T follicular helper cell (primary cell): Measurements from ENCODE around the gene RIPK4.

Experiments used
- DNase-seq: peaks from one replicate; pipeline ENCODE4 v3.0.0-alpha.2; 2020; ENCODE audit warnings: low read depth

The RIPK4 gene

DNA sequence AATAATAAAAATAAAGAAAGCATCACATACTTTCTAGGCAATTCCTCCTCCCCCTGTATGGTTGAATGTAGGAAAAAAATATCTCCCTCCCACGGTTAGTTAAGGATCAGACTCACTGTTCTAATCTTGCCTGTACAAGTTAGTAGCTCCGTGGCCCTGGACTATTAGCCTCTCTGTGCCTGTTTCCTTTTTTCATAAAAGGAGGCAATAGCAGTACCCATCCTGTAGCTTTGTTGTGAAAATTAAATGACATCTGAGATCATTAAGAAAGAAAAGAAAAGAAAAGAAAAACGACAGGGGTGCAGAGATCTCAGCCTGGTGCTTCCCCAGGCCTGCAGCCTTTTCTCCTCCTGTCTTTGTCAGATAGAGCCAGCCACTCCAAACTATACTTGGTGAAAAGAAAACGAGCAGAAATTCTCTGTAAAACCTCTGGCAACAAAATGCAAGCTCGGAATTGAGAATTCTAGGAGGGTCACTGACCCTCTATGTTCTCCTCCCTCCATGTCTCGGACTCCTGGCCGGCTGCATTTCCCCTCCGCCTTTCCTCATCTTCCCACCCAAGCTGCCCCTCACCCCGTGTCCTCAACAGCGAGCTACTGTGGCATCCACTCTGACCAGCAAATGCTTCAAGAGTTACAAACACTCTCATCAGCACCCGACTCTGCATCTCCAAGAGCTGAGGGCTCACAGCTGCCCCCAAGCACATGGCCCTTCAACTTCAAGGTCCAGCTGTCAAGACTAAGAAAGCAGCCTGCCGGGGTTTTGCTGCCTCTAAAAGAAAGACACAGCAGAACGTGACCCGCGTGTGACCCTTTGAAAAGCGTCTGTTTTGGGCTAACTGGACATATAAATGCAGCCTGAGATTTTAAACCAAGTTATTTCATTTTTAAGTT lies 13.6 kb downstream of the RIPK4 start:
- DNase-seq: no peak

DNA sequence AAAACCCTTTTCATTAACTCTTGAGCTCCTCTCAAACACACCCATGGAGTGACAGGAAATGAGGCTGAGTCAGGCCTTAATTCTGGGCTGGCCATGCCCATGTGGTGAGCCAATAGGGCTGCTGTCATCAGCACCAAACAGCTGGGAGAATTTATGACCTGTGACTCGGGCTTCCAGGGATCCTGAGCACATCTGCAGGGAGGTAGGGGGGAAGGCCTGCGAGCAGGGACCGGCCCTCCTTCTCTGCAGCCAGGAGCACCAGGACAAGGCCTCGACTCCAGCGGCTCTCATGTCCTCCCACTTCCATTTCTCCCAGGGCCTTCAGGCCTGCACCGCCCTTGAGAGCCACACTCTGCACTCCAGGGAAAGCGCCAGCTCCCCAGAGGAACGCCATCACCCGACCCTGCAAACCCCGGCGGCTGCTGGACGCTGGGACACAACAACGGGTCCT lies 14.6 kb downstream of the RIPK4 start:
- no peak for DNase-seq

DNA sequence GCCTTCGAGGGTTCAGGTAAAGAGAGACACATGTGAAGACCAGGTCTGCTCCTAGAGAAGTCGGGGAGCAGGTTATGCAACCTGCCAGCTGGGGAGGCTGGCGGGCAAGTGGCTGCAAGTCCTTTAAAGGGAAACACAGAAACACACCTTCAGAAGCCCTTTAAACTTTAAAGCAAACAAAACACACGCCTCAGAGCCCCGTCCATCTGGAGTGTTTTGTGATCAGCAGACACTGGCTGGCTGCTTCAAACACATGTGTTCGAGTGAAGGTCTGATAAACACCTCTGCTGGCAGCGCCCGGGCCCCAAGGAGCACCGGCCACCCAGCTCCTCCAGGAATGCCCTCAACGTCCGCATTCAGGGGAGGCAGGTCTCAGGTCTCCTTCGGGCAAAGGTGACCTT lies 15.2 kb downstream of the RIPK4 start:
- DNase-seq: no peak

DNA sequence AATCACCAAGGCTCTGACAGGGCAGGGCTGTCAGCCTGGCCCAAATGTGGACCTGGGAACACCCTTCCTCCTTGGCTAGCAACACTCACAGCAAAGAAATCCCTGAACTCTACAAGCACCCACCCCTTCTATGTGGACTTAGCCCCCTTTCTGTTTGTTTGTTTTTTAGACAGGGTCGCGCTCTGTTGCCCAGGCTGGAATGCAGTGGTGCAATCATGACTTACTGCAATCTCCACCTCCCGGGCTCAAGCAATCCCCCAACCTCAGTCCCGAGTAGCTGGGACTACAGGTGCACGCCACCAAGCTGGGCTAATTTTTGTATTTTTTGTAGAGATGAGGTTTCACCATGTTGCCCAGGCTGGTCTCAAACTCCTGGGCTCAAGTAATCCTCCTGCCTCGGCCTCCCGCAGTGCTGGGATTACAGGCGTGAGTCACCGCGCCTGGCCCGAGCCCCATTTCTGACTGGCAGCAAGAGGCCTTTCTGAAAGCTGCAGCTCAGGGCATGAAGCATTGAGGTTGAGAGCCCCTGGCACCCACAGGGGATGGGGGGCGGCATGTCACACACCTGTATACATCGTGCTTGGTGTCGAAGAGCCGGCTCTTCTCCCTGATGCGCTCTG lies 16.2 kb downstream of the RIPK4 start:
- DNase-seq: no peak

DNA sequence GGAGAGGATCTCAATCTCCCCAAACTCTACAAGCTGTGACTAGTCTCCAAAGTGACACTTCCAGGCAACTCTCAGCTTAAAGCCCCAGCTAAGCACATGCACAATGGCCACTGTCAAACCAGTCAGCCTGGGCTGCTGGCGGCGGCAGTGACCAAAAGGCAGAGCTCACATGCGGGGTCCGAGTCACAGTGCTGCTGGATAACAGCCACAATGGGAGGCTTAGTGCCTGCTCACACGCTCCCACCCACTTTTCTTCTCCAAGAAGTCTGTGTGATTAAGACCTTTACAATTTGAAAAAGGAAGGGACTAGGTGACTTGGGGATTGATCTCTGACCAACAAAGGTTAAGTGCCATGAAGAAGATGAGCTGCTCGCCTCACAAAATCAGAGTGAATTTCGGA lies 16.8 kb downstream of the RIPK4 start:
- no peak for DNase-seq

DNA sequence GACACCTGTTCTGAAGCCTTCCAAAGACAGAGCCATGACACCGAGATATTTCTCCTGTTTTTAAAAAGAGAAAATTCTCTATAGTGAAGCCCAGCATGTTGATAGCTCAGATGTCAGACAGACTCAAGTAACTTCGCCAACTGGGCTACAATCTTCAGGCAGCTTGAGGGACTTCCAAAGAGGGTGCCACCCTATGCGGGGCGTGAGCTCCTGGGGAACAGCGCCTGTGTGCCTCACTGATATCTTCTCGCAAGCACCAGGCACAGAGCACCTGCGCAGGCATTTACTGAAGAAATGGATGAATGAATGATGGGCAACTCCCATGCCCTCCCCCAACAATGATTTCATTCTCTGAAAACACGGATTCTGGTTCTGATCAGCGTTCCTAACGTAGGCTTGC lies 17.6 kb downstream of the RIPK4 start:
- DNase-seq: no peak

DNA sequence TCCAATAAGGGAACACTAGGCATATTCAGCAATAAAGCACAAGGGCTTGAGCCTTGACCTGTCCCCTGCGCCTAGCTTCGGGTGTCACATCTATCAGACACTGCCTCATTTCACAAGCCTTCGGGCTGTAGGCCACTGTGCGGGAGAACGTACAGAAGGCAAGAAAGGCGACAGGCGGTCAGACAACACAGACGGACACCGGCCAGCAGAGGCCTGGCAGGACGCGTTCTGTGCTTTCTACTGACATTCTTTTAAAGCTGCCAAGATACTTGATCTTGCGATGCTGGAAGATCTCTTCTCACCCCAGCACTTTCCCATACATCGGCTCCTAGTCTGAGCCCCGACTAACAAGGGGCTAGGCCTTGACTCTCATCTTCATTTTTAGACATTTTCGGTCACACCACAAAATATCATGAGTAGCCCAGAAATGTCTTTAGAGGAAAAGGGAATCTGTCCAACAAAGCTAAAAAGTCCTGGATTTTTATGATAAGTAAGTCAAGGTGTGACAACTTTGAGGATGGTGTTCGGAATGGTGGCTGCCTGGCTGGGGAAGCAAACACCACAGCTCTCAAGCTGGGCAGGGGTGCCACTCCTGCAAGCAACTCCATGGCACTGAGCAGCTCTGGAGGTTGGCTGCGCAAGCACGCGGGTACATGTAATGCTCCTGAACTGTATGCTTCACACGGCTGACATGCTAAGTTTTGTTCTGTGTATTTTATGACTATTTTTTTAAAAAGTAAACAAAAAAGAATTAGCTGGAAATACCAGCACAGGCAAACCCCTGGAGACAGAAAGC lies 18.7 kb downstream of the RIPK4 start:
- DNase-seq: no peak

DNA sequence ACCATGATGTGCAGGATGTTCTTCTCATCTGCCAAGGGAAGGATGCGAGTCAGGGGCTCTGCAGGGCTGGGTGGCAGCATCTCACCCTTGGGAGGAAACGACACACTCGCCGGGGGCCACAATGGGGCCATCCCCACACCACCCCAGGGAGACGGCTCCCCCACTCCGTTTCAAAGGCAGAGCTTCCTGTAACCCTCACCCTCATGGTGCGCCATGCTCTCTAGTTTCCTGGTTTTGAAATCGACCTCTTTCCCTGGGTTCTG lies 20.2 kb downstream of the RIPK4 start:
- no peak for DNase-seq

DNA sequence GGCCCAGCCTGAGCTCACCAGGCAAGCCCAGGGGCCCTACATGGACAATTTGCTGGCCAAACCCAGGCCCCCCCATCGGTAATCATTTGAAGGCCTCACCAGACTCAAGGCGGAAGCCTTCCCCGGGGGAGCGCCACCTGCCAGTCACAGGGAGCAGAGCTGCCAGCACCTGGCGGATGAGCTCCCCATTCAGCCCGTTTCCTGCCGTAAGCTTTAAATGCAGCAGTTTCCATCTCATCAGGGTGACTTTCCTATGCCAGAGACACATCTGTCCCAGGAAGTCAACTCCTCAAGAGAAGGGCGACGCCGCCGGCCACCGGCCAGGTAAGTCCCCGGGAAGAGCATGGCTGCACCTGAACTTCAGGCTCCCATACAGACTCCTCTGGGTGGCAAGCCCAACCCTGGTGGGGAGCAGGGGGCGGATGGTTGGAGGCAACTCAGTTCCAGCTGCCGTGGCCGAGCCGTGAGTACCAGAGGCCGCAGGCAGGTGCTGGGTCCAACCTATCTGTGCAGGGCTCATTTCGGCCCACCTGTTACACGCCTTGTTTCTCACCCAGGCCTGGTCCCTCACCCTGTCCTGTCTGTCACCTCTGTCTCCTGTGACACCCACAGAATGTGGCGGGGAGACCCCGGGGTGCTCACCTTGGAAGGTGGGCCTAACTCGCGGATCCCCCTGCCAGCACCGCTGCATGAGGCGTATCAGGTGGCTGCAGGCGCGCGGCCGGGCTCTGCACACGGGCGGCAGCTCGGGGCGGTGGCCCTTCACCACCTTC lies 20.7 kb downstream of the RIPK4 start:
- no peak for DNase-seq

DNA sequence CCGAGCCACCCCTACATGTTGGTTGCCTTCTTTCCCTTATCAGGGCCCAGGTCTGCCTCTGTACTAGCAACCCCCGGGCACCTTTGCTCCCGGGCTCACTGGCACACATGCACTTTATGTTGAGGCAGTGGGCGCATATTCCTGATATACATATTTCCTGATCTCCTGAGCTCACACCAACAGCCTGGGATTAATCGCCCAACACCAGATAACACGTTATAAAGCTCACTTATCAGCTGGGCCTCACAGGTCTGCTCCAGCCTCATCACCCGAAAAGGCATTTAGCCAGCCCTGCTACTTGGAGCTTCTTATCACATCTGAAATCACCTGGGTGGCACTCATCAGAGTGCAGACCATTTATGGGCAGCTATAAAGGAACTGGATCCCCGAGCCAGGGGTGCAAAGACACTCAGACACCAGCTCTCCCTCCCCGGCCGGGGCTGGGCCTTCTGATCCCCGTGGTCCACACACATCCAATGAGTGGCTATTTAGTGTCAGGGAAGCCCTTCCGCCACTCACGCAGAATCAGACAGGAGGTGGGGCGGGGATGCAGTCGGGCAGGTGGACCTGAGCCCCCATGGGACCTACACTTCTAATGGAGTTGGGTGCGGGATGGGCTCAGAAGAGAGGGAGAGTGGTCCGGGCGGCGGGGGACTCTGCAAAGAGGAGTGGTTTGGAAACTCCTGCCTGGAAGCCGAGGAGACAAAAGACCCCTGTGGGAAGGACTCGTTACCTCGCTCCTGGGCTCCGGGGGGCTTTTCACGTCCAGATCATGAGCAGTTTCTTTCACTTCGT lies 21.6 kb downstream of the RIPK4 start:
- DNase-seq: no peak

DNA sequence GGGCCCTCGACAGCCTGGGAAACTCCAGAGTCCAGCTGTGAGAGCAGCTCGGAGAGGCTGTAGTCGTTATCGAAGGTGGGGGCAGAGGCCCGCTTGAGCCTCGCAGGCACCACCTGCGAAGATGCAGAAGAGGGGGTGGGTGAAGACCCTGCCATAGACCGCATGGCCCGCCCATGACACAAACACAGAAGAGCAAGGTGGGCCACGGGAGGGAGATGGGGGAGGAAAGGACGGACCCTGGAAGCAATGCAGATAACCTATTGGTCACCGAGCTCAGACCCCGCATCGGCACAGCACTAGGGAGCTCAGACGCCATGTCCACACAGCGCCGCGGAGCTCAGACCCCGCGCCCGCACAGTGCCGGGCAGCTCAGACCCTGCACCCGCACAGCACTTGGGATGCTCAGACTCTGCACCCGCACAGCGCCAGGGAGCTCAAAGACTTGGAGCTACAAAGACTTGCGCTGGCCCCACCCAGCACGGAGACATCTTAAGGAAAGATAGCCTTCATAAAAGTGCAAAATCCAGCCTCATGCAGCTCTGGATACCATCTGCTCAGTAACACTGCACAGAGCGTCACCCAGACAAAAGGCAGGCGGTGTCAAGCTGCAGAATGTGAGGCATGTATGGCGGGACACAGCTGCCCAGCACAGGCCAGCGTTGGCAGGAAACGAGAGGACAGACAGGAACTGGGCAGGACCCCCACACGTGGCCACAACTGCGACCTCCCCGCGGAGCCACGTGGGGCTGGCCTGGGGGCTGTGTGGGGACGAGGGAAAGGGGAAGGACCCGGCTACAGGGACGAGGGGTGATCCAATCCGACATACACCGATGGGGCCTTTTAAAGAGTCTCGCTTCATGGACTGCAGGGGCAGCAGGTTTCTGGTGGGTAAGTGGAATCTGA lies 22.6 kb downstream of the RIPK4 start:
- DNase-seq: no peak

DNA sequence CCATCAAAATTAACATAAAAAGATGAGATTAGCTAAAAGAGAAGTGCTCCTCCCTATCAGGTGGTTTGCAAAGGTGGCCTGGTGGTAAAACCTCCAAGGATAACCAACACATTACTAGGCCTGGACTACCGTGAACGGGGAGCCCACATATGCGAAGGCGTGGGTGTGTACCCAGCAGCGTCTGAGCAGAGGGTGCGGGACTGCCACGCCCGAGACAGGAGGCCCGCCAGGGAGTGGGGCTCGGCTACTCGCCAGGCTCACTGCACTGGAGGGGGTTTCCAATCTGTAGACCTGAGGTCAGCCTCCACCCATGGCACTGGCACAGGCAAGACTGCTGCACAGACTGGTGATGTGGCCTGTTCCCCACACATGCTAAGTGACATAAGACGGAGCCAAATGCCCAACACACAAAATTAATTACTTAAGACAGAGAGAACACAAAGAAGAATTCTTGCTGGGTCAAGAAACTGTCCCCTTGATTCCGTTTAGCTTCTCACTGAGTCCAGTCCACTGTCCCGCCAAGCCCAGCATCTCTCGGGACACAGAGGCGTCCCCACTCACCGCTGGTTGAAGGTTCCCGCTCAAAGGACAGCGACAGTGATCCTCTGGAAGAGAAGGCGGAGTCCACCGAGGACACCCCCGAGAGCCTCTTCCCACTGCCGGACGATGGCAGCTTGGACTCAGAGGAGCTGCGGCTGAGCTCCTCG lies 23.4 kb downstream of the RIPK4 start:
- no peak for DNase-seq

DNA sequence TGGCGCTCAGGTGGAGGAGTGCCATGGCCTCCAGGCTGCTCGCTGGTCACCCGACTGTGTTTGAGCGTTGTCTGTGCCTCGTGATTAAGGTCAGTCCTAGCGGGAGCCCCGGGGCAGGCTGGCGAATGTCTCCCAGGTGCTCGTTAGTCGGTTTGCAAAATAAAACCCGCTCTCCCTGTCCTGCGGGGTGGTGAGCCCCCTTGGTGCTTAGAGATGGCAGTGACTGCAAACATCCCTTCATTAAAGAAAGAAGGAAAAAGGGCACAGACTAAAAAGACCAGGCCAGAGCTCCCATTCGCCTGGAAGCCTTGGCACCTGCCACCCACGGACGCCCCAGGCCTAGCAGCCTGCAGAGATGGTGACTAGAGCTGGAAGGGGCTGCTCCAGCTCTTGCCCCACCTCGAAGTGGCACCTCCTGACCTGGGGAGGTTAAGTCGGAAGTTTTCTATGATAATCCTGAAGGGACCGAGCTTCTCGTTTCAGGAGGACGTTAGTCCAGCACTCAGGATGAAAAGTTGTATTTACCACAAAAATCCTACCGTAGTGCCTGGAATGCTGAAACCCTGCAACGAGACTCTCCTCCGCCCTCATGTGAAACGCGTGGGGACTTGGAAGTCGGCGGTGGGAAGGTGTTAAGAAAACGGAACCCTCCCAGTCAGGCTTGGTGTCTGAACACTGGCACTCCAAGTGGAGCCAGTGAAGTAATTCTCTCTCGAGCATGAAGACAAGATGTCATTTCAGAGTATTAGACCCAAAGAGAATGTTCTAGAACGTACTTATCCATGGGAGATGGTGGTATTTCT lies 24.6 kb downstream of the RIPK4 start:
- DNase-seq: no peak

DNA sequence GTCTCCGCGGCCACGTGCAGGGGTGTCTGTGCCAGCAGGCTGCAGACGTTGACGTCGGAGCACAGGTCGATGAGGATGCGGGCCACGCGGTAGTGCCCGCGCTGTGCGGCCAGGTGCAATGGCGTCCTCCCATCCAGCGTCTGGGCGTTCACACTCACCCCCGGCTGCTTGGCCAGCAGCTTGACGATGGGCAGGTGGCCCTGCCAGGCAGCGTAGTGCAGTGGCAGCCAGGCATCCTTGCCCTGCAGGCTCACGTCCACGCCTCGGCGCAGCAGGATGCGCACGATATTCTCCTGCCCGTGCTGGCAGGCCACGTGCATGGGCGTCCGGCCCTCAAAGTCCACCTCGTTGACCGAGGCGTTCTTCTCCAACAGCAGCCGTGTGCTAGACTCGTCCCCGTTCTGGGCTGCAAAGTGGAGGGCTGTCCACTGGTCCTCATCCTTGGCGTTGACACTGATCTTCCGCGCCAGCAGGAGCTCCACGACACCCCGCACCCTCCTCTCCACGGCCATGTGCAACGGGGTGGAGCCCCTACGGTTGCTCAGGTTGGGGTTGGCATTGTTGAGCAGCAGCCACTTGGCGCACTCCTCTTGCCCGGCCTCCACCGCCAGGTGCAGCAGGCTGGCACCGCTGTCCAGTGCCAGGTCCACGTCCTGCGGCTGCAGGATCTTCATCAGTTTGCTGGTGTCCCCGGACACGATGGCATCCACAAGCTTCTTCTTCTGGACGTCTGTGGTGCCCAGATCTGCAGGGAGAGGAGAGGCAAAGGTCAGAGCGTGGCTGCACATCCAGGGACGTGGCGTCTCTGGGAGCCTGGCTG lies 25.4 kb downstream of the RIPK4 start:
- no peak for DNase-seq

DNA sequence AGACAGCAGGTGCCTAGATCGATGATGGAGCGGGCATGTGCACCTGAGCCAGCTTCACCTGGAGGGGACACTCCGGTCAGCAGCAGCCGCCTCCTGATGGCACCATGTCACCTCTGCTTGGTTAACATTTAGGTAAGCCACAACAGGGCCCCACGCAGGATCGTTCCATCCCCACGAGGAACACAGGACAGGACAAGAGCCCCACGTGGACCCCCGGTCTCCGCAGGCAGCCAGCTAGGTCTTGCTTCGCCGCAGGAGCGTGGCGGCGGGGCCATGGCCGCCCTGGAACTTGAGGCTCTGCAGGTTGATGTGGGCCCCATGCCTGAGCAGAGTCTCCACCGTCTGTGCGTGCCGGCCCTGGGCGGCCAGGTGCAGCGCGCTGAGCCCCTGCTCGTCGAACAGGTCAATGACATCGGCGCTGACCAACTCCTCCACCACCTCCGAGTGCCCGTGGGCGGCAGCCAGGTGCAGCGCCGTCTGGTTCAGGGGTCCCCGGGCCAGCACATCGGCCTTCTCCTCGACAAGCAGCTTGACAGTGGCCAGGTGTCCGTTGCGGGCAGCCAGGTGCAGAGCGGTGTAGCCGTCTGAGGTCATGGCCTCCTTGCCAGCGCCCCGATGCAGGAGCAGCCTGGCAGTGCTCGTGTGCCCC lies 26.1 kb downstream of the RIPK4 start:
- no peak for DNase-seq

DNA sequence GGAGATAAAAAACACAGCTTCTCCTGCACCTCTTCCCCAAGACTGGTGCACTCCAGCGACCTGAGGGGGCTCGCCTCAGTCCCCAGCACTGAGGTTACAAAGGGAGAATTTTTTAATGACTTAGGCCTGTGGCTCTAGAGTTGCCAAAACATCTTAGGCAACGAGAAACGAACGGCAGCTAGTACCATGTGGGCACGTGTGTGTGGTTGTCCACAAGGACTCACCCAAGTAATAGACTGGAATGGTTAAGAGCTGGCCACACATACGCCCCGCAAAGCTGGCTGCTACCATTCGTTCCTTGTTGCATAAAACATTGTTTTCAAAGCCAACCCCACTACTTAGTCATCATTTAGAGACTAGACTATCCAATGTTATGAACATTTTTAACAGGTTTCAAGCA lies 26.9 kb downstream of the RIPK4 start:
- DNase-seq: no peak

DNA sequence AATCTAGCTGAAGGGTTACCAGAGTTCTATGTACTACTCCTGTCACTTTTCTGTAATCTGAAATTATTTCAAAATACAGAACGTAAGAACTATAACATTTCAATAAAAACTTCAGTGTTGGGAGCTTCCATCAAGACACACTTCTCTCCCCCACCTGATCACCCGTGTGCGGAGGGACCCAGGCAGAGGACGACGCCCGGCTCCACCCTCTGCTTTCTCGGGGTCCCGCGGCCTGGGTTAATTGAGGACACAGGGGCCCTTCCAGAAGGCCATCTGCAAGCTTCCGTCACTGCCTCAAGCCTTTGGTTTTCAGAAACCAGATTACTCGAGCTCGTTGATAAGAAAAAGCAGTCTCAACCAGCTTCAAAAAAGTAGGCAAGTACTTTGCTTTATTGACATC lies 27.8 kb downstream of the RIPK4 start:
- DNase-seq: no peak
